OCI-LY1 (cell line): ENCODE data around the gene SCN3A.

Experiments
- H2AFZ ChIP-seq: fragments of 200-600 bp; sonication (generic), shearing (Covaris generic); 2 replicates; pipeline ENCODE4 v1.6.0; 2014; ENCODE audit warnings: antibody characterized with exemption, mild to moderate bottlenecking, low read length
- H3F3A ChIP-seq: fragments of 200-600 bp; sonication (generic), shearing (Covaris generic); 2 replicates; pipeline ENCODE4 v1.6.0; 2014; ENCODE audit warnings: mild to moderate bottlenecking, antibody characterized with exemption, low read length, moderate library complexity; ENCODE audit not compliant: insufficient read depth
- H3K27ac ChIP-seq: fragments of 200-600 bp; sonication (generic); 2 replicates; pipeline ENCODE4 v1.5.1; 2014; ENCODE audit warnings: low read length, mixed run types, mild to moderate bottlenecking, low read depth; ENCODE audit not compliant: poor library complexity, severe bottlenecking
- H3K27me3 ChIP-seq: fragments of 200-600 bp; sonication (generic); 2 replicates; pipeline ENCODE4 v1.6.0; 2014; ENCODE audit warnings: antibody characterized with exemption, mild to moderate bottlenecking, low read length, moderate library complexity; ENCODE audit not compliant: insufficient read depth
- H3K36me3 ChIP-seq: fragments of 200-600 bp; sonication (generic); 2 replicates; pipeline ENCODE4 v1.6.1; 2014; ENCODE audit warnings: mild to moderate bottlenecking, antibody characterized with exemption, low read length, moderate library complexity, mixed read lengths; ENCODE audit not compliant: insufficient read depth
- H3K4me1 ChIP-seq: fragments of 200-600 bp; sonication (generic); 2 replicates; pipeline ENCODE4 v1.5.1; 2014; ENCODE audit warnings: mild to moderate bottlenecking, low read length, moderate library complexity; ENCODE audit not compliant: insufficient read depth, severe bottlenecking
- H3K4me2 ChIP-seq: fragments of 200-600 bp; sonication (generic), shearing (Covaris generic); 2 replicates; pipeline ENCODE4 v1.6.1; 2014; ENCODE audit warnings: low read length
- H3K4me3 ChIP-seq: fragments of 200-600 bp; sonication (generic); 2 replicates; pipeline ENCODE4 v1.5.1; 2014; ENCODE audit warnings: low read length, low read depth, mild to moderate bottlenecking, mixed read lengths; ENCODE audit not compliant: poor library complexity, severe bottlenecking
- H3K79me2 ChIP-seq: fragments of 200-600 bp; shearing (Covaris generic); 2 replicates; pipeline ENCODE4 v1.6.1; 2016; ENCODE audit warnings: mixed run types, low read length, mixed read lengths; ENCODE audit not compliant: insufficient read depth
- H3K9ac ChIP-seq: fragments of 200-600 bp; sonication (generic), shearing (Covaris generic); 2 replicates; pipeline ENCODE4 v1.6.1; 2014; ENCODE audit warnings: mild to moderate bottlenecking, low read length, mixed read lengths
- H3K9me2 ChIP-seq: fragments of 200-600 bp; sonication (generic), shearing (Covaris generic); 2 replicates; pipeline ENCODE4 v1.6.1; 2014; ENCODE audit warnings: low read depth, mild to moderate bottlenecking, low read length, mixed read lengths
- H3K9me3 ChIP-seq: fragments of 200-600 bp; shearing (Covaris generic); 2 replicates; pipeline ENCODE4 v1.6.1; 2014; ENCODE audit warnings: low read length, mixed read lengths
- H4K20me1 ChIP-seq: fragments of 200-600 bp; sonication (generic), shearing (Covaris generic); 2 replicates; pipeline ENCODE4 v1.6.0; 2016; ENCODE audit warnings: mild to moderate bottlenecking, low read length; ENCODE audit not compliant: insufficient read depth
- CTCF ChIP-seq: fragments of 200-600 bp; sonication (generic), shearing (Covaris generic); IDR thresholded peaks from 2 replicates; pipeline ENCODE4 v1.5.1; 2017; ENCODE audit warnings: mild to moderate bottlenecking, antibody characterized with exemption, low read length, moderate library complexity, mixed read lengths
- EZH2 ChIP-seq: fragments of 200-600 bp; sonication (generic), shearing (Covaris generic); IDR thresholded peaks from 2 replicates; pipeline ENCODE4 v1.8.0; 2017; ENCODE audit warnings: borderline replicate concordance, mixed run types, mild to moderate bottlenecking, antibody characterized with exemption, low read length, moderate library complexity, mixed read lengths

Gene SCN3A

GRCh38 chr2:165109915-165110314 is 93.9 kb downstream of the SCN3A start:
- Histone ChIP-seq H3K27me3 (no peaks in the 10 kb centered on the region), H2AFZ (no peak overlapping the region), H3K36me3 (no peaks in the 10 kb centered on the region), H3K9me3 (no peaks in the 10 kb centered on the region), H3K4me1 (no peaks in the 10 kb centered on the region), H3K4me2 (no peak overlapping the region), H3K27ac (no peak overlapping the region), H3F3A (no peaks in the 10 kb centered on the region), H4K20me1 (no peaks in the 10 kb centered on the region), H3K4me3 (no peak overlapping the region), H3K9ac (no peak overlapping the region), H3K9me2 (no peaks in the 10 kb centered on the region), H3K79me2 (no peaks in the 10 kb centered on the region)
- TF ChIP-seq CTCF = no peak
- TF ChIP-seq EZH2 = no peak

- no peaks in the 10 kb centered on the region for H4K20me1 ChIP-seq
- no peaks in the 10 kb centered on the region for H3K9me2 ChIP-seq
- no peak overlapping the region for H3K9ac ChIP-seq
- H2AFZ ChIP-seq = no peak overlapping the region
- no peak overlapping the region for H3K4me2 ChIP-seq
- no peaks in the 10 kb centered on the region for H3K27me3 ChIP-seq
- H3K36me3 ChIP-seq = no peaks in the 10 kb centered on the region
- no peaks in the 10 kb centered on the region for H3K79me2 ChIP-seq
- no peaks in the 10 kb centered on the region for H3K9me3 ChIP-seq
- TF ChIP-seq CTCF = no peak
- TF ChIP-seq EZH2 = no peak
- H3K27ac ChIP-seq = no peak overlapping the region
- H3K4me1 ChIP-seq = no peaks in the 10 kb centered on the region
- H3K4me3 ChIP-seq = no peak overlapping the region
- no peaks in the 10 kb centered on the region for H3F3A ChIP-seq
Measured at GRCh38 chr2:165105926-165106325, 97.9 kb downstream of the SCN3A start.

GRCh38 chr2:165087933-165088901 is 115.6 kb downstream of the SCN3A start:
- Histone ChIP-seq H3K27me3 (no peaks in the 10 kb centered on the region), H3K9me2 (no peaks in the 10 kb centered on the region), H3K9me3 (no peaks in the 10 kb centered on the region), H3K4me3 (no peak overlapping the region), H3K36me3 (no peaks in the 10 kb centered on the region), H2AFZ (no peak overlapping the region), H3K79me2 (no peaks in the 10 kb centered on the region), H3F3A (no peaks in the 10 kb centered on the region), H3K4me1 (no peaks in the 10 kb centered on the region), H3K27ac (no peak overlapping the region), H4K20me1 (no peaks in the 10 kb centered on the region), H3K9ac (no peak overlapping the region), H3K4me2 (no peak overlapping the region)
- TF ChIP-seq EZH2 (no peak), CTCF (no peak)
